ENCODE results near the gene GDI2.
"Not testable (repeated sequence)": the region's sequence is repeated elsewhere in the genome, so short reads cannot be mapped to it uniquely, and the experiment has no call there.

The GDI2 gene

GRCh38 chr10:5800782-5801181, 12.5 kb downstream of the GDI2 start:
- no peak overlapping the region for H3K27ac ChIP-seq
- TF ChIP-seq CTCF (conservative IDR thresholded peaks at IDR 0.05) (no peak), ZFX (IDR thresholded peaks at IDR 0.05) (no peak)

- no peak for TF ChIP-seq CTCF (conservative IDR thresholded peaks at IDR 0.05)
- no peak for TF ChIP-seq ZFX (IDR thresholded peaks at IDR 0.05)
- H3K27ac ChIP-seq = no peak overlapping the region
Observed at GRCh38 chr10:5794236-5794635, 19.0 kb downstream of the GDI2 start.

- TF ChIP-seq CTCF (conservative IDR thresholded peaks at IDR 0.05) (no peak), ZFX (IDR thresholded peaks at IDR 0.05) (no peak)
- no peak overlapping the region for H3K27ac ChIP-seq
Observed at GRCh38 chr10:5789626-5790025, 23.6 kb downstream of the GDI2 start.

GRCh38 chr10:5788969-5789368, 24.3 kb downstream of the GDI2 start:
- TF ChIP-seq CTCF (conservative IDR thresholded peaks at IDR 0.05) (no peak), ZFX (IDR thresholded peaks at IDR 0.05) (no peak)
- no peak overlapping the region for H3K27ac ChIP-seq

- TF ChIP-seq CTCF (conservative IDR thresholded peaks at IDR 0.05) (no peak), ZFX (IDR thresholded peaks at IDR 0.05) (no peak)
- H3K27ac ChIP-seq = no peak overlapping the region
Observed at GRCh38 chr10:5783300-5783699, 29.9 kb downstream of the GDI2 start.

GRCh38 chr10:5782174-5782573, 31.1 kb downstream of the GDI2 start:
- no peak overlapping the region for H3K27ac ChIP-seq
- TF ChIP-seq CTCF (conservative IDR thresholded peaks at IDR 0.05) = no peak
- TF ChIP-seq ZFX (IDR thresholded peaks at IDR 0.05) = no peak

GRCh38 chr10:5779730-5780129, 33.5 kb downstream of the GDI2 start:
- H3K27ac ChIP-seq = peak overlapping the region; percentile 47
- TF ChIP-seq ZFX (IDR thresholded peaks at IDR 0.05) (no peak), CTCF (conservative IDR thresholded peaks at IDR 0.05) (no peak)

GRCh38 chr10:5777758-5778157, 35.5 kb downstream of the GDI2 start:
- H3K27ac ChIP-seq = not testable (repeated sequence)

All from C4-2B (cell line).